ENCODE results near the gene TTYH3. TPM values are rescaled to one million over a fixed set of nuclear protein-coding genes. Genes with fewer than 3 reads are reported as not detected.

Gene TTYH3
- total and polyA plus RNA-seq, 8 donors, result 4.9 to 31.9 (median 8.6) TPM

- no peak for TF ChIP-seq CTCF (IDR thresholded peaks at IDR 0.05)
- intact Hi-C loops (cut with DNase I), result no loop called here
- no peak for ATAC-seq
- no peak for FAIRE-seq
- H3K36me3 ChIP-seq, result no peaks in the 10 kb centered on the region
- no peaks in the 10 kb centered on the region for H3K9me3 ChIP-seq
- no peak overlapping the region for H3K4me3 ChIP-seq
- WGBS, 2 donors, result 78 to 83% methylated on average over 14 of the region's 14 CpGs
- H3K4me1 ChIP-seq, result peaks cover 0 to 8% (median 0%) of the 10 kb centered on the region in 3 donors
- no peaks in the 10 kb centered on the region for H3K27me3 ChIP-seq
- H3K27ac ChIP-seq, result no peak overlapping the region
- DNase-seq, result no peak
Measured at GRCh38 chr7:2645274-2645868, 13.6 kb downstream of the TTYH3 start.

GRCh38 chr7:2646336-2646679 is 14.5 kb downstream of the TTYH3 start:
- H3K27ac ChIP-seq, result no peak overlapping the region
- no peak overlapping the region for H3K4me3 ChIP-seq
- DNase-seq (peak in 1 of 6 donors; percentile 58), ATAC-seq (no peak), FAIRE-seq (no peak)
- no peaks in the 10 kb centered on the region for H3K36me3 ChIP-seq
- H3K9me3 ChIP-seq, result no peaks in the 10 kb centered on the region
- no peaks in the 10 kb centered on the region for H3K27me3 ChIP-seq
- peaks cover 0 to 4% (median 0%) of the 10 kb centered on the region in 3 donors for H3K4me1 ChIP-seq
- no peak for TF ChIP-seq CTCF (IDR thresholded peaks at IDR 0.05)
- WGBS, 2 donors, result 82 to 86% methylated on average over 10 of the region's 10 CpGs
- intact Hi-C loops (cut with DNase I), result no loop called here

- no peak overlapping the region for H3K27ac ChIP-seq
- no peaks in the 10 kb centered on the region for H3K27me3 ChIP-seq
- H3K9me3 ChIP-seq, result no peaks in the 10 kb centered on the region
- FAIRE-seq, result no peak
- peaks cover 0 to 4% (median 0%) of the 10 kb centered on the region in 3 donors for H3K4me1 ChIP-seq
- H3K4me3 ChIP-seq, result no peak overlapping the region
- ATAC-seq, result no peak
- H3K36me3 ChIP-seq, result no peaks in the 10 kb centered on the region
- 88 to 90% methylated on average over 59 to 73 of the region's 73 CpGs for WGBS, 2 donors
- TF ChIP-seq CTCF (IDR thresholded peaks at IDR 0.05), result no peak
- peak in 1 of 6 donors; percentile 68 for DNase-seq
- intact Hi-C loops (cut with DNase I), result no loop called here
Measured at GRCh38 chr7:2646680-2647571, 15.1 kb downstream of the TTYH3 start.

GRCh38 chr7:2647594-2648172 is 15.9 kb downstream of the TTYH3 start:
- H3K4me1 ChIP-seq, result peaks cover 0 to 4% (median 0%) of the 10 kb centered on the region in 3 donors
- no peak overlapping the region for H3K4me3 ChIP-seq
- 90 to 92% methylated on average over 15 of the region's 15 CpGs for WGBS, 2 donors
- no peaks in the 10 kb centered on the region for H3K9me3 ChIP-seq
- DNase-seq (peak in 2 of 6 donors; percentile 32 to 78), FAIRE-seq (no peak), ATAC-seq (no peak)
- no peaks in the 10 kb centered on the region for H3K36me3 ChIP-seq
- intact Hi-C loops (cut with DNase I), result no loop called here
- no peaks in the 10 kb centered on the region for H3K27me3 ChIP-seq
- H3K27ac ChIP-seq, result no peak overlapping the region
- TF ChIP-seq CTCF (IDR thresholded peaks at IDR 0.05), result no peak
